ENCODE measurements around the gene OR1E2.

DNA sequence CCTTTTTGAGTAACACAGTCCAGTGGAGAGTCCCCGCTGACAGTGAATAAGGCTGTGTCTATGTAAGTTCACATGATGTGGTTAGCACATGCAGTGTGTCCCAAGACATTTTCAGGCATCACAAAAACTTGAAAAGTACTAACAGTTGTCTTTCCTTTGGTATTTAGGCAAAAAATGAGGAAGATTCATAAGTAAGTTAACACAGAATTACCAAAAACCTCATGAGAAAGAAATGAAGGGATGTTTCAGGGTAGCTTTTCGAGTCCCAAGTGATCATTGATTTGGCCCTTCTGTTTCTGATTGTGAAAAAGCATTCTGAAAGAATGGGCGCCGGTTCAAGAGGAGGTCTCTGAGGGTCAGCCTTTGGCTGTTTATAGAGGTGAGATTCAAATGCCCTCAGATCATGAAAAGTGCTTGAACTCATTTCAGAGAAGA is 41.6 kb upstream of the OR1E2 start:
- TF ChIP-seq POLR2AphosphoS5 (IDR thresholded peaks at IDR 0.05; ENCODE audit: low read depth, low read length) (no peak), POLR2A (IDR thresholded peaks at IDR 0.05; ENCODE audit: low read depth, low read length) (no peak)

Measured in GM12892 (cell line).